ENCODE results near the gene B3GALT6. TPM values are rescaled to one million over a fixed set of nuclear protein-coding genes. Genes with fewer than 3 reads are reported as not detected.

B3GALT6 gene
- polyA plus RNA-seq, 3 donors = 1.9 to 8.8 (median 7.2) TPM

DNA sequence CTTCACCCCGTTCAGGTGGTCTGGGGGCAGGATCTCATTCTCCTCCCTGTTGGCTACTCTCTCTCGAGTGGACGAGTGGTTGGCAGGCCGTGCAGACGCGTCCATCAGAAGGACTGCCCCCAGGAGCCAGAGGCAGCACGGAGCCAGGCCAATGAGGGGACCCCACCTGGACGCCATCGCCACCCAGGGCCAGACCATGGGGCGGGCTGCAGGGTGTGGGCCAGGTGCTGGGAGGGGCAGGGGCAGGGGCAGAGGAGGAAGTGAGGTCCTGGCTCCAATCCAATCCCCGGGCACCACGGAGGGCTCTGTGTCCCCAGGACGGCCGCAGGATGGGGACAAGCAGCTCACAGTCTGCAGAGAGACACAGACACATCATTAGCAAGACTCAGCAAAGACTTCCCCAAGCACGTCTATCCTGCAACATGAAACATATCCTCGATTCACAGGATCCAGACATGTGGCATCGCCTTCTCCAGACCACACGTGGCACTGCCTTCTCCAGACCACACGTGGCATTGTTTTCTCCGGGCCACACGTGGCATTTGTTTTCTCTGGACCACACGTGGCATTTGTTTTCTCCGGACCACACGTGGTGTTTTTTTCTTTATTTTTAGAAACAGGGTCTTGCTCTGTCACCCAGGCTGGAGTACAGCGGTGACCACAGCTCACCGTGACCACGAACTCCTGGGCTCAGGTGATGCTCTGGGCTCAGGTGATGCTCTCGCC is 3.3 kb upstream of the B3GALT6 start:
- intact Hi-C loops (cut with micrococcal nuclease) = no loop called here
- Histone ChIP-seq H3K36me3 (replicated peaks in 1 of 2; ENCODE audit: control insufficient read depth in 1 of 2, insufficient read depth in 2 of 2, low read length in 2 of 2) (peaks cover 48 to 59% of the 10 kb centered on the region in 2 donors), H3K4me1 (ENCODE audit: control insufficient read depth in 1 of 2, insufficient read depth in 2 of 2, low read length in 2 of 2) (peaks cover 19 to 31% of the 10 kb centered on the region in 2 donors), H3K9ac (ENCODE audit: insufficient read depth, low read length, poor library complexity, severe bottlenecking) (no peak overlapping the region), H3K27me3 (ENCODE audit: control insufficient read depth in 2 of 2, insufficient read depth in 2 of 2, low read length in 2 of 2) (no peaks in the 10 kb centered on the region), H3K9me3 (replicated peaks in 1 of 2; ENCODE audit: control insufficient read depth in 1 of 2, insufficient read depth in 1 of 2, low read length in 2 of 2) (no peaks in the 10 kb centered on the region), H4K20me1 (ENCODE audit: insufficient read depth, low read length) (peaks cover 74% of the 10 kb centered on the region), H2AFZ (ENCODE audit: insufficient read depth, low read depth, low read length, poor library complexity, severe bottlenecking) (no peak overlapping the region), H3K4me2 (replicated peaks; ENCODE audit: extremely low read depth, low read length, poor library complexity, severe bottlenecking) (no peak overlapping the region), H3K27ac (ENCODE audit: low read depth in 1 of 2, low read length in 2 of 2) (no peak overlapping the region), H3K79me2 (ENCODE audit: insufficient read depth, low read length) (peaks cover 84% of the 10 kb centered on the region), H3K4me3 (replicated peaks in 1 of 3; ENCODE audit: low read depth in 2 of 3, low read length in 3 of 3) (no peak overlapping the region)
- WGBS (ENCODE audit: insufficient coverage) = 90% methylated on average over 27 of the region's 28 CpGs
- H3K27me3 Mint-ChIP-seq (ENCODE audit: low read depth in 3 of 3) = no peaks in the 10 kb centered on the region
- DNase-seq = no peak
- H3K27ac Mint-ChIP-seq = peak overlapping the region in 1 of 7 donors; percentile 63
- peaks cover 0 to 3% (median 0%) of the 10 kb centered on the region in 7 donors for H3K9me3 Mint-ChIP-seq
- H3K4me1 Mint-ChIP-seq = peaks cover 25% of the 10 kb centered on the region
- peaks cover 34 to 59% of the 10 kb centered on the region in 2 donors for H3K36me3 Mint-ChIP-seq
- no peak overlapping the region for H3K4me3 Mint-ChIP-seq
- TF ChIP-seq, protein P1, sequence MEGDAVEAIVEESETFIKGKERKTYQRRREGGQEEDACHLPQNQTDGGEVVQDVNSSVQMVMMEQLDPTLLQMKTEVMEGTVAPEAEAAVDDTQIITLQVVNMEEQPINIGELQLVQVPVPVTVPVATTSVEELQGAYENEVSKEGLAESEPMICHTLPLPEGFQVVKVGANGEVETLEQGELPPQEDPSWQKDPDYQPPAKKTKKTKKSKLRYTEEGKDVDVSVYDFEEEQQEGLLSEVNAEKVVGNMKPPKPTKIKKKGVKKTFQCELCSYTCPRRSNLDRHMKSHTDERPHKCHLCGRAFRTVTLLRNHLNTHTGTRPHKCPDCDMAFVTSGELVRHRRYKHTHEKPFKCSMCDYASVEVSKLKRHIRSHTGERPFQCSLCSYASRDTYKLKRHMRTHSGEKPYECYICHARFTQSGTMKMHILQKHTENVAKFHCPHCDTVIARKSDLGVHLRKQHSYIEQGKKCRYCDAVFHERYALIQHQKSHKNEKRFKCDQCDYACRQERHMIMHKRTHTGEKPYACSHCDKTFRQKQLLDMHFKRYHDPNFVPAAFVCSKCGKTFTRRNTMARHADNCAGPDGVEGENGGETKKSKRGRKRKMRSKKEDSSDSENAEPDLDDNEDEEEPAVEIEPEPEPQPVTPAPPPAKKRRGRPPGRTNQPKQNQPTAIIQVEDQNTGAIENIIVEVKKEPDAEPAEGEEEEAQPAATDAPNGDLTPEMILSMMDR (IDR thresholded peaks at IDR 0.05) = no peak

DNA sequence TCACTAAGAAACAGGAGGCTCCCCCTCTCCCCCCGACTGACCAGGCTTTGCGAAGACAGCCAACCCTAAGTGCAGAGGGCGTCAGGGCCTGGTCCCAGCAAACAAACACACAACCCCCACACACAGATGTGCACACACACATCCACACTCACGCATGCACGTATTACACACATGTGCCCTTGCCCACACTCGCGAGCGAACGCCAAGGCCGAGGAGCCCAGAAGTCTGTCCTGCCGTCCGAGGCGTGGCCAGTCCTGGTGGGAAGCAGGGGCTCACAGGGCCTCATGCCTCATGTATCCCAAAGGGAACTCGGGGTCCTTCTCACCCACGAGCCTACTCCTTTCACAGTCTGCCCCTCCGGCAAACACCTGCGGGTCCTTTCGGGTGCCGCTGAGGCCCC is 2.3 kb upstream of the B3GALT6 start:
- H3K27me3 ChIP-seq (ENCODE audit: control insufficient read depth in 2 of 2, insufficient read depth in 2 of 2, low read length in 2 of 2) = no peaks in the 10 kb centered on the region
- H3K4me3 ChIP-seq (replicated peaks in 1 of 3; ENCODE audit: low read depth in 2 of 3, low read length in 3 of 3) = no peak overlapping the region
- no peaks in the 10 kb centered on the region for H3K9me3 ChIP-seq (replicated peaks in 1 of 2; ENCODE audit: control insufficient read depth in 1 of 2, insufficient read depth in 1 of 2, low read length in 2 of 2)
- H3K36me3 ChIP-seq (replicated peaks in 1 of 2; ENCODE audit: control insufficient read depth in 1 of 2, insufficient read depth in 2 of 2, low read length in 2 of 2) = peaks cover 44 to 49% of the 10 kb centered on the region in 2 donors
- H3K9ac ChIP-seq (ENCODE audit: insufficient read depth, low read length, poor library complexity, severe bottlenecking) = no peak overlapping the region
- 91% methylated on average over 19 of the region's 19 CpGs for WGBS (ENCODE audit: insufficient coverage)
- no peak overlapping the region for H3K27ac ChIP-seq (ENCODE audit: low read depth in 1 of 2, low read length in 2 of 2)
- Mint-ChIP-seq H3K4me3 (no peak overlapping the region), H3K27me3 (ENCODE audit: low read depth in 3 of 3) (no peaks in the 10 kb centered on the region), H3K27ac (peak overlapping the region in 2 of 7 donors; percentile 4 to 33), H3K36me3 (peaks cover 38 to 62% of the 10 kb centered on the region in 2 donors), H3K9me3 (peaks cover 0 to 3% (median 0%) of the 10 kb centered on the region in 7 donors), H3K4me1 (peaks cover 33% of the 10 kb centered on the region)
- peaks cover 19 to 31% of the 10 kb centered on the region in 2 donors for H3K4me1 ChIP-seq (ENCODE audit: control insufficient read depth in 1 of 2, insufficient read depth in 2 of 2, low read length in 2 of 2)
- TF ChIP-seq, protein P1 (IDR thresholded peaks at IDR 0.05) = no peak
- intact Hi-C loops (cut with micrococcal nuclease) = loop anchor here (2.0 to 10.0 kb wide), 3 partner anchors 112 to 195 kb away; partner anchors contain the start of gene C1orf159 (in 2 of the 2)
- DNase-seq = no peak
- peaks cover 87% of the 10 kb centered on the region for H3K79me2 ChIP-seq (ENCODE audit: insufficient read depth, low read length)
- H2AFZ ChIP-seq (ENCODE audit: insufficient read depth, low read depth, low read length, poor library complexity, severe bottlenecking) = no peak overlapping the region
- no peak overlapping the region for H3K4me2 ChIP-seq (replicated peaks; ENCODE audit: extremely low read depth, low read length, poor library complexity, severe bottlenecking)
- peaks cover 66% of the 10 kb centered on the region for H4K20me1 ChIP-seq (ENCODE audit: insufficient read depth, low read length)

Data from CD14-positive monocyte (primary cell).